B cell (primary cell): ENCODE results near the gene WDR62. TPM values are rescaled to one million over a fixed set of nuclear protein-coding genes. Genes with fewer than 3 reads are reported as not detected.

Experiments used
- ATAC-seq: fragments of 200-7000 bp; cut with Tn5 transposase; one replicate; pipeline ENCODE4 v1.10.0; 2021; ENCODE audit warnings: low read depth, mild to moderate bottlenecking, moderate number of reproducible peaks, moderate library complexity
- CTCF ChIA-PET: fragments of 350-600 bp; sonication (Branson Sonifier 250); formaldehyde crosslinking; loops from one replicate; lab custom pipeline; 2021; ENCODE audit warnings: antibody characterized with exemption, inconsistent platforms; lab: Charles Lee
- POLR2A ChIA-PET: fragments of 350-600 bp; sonication (Branson Sonifier 250); formaldehyde crosslinking; loops from one replicate; lab custom pipeline; 2021; ENCODE audit warnings: antibody characterized with exemption; lab: Charles Lee
- DNase-seq: peaks from one replicate; pipeline ENCODE4 v3.0.0; 2013
- H2AFZ ChIP-seq: 2 replicates; pipeline ENCODE4 v1.6.1; 2012; ENCODE audit warnings: mild to moderate bottlenecking, low read depth, low read length; ENCODE audit not compliant: insufficient read depth, poor library complexity, severe bottlenecking
- H3K27ac ChIP-seq, 2 donors: 1 replicate in 1 of 2; 2 replicates in 1 of 2; pipeline ENCODE4 v1.5.1; 2012 to 2013; ENCODE audit warnings: low read length in 2 of 2, mild to moderate bottlenecking in 2 of 2, moderate library complexity in 1 of 2
- H3K27me3 ChIP-seq, 4 experiments: fragments of 200-600 bp in 1 of 4; sonication (generic) in 1 of 4; replicated peaks in 1 of 4; 1 replicate in 2 of 4; 2 replicates in 2 of 4; pipeline versions ENCODE4 v1.6.1 to v1.7.0; 2013 to 2016; ENCODE audit warnings: low read length in 3 of 4, mild to moderate bottlenecking in 2 of 4, mixed read lengths in 1 of 4, moderate library complexity in 1 of 4; ENCODE audit not compliant: insufficient read depth in 4 of 4, control insufficient read depth in 3 of 4; ENCODE audit errors: control extremely low read depth in 1 of 4
- H3K36me3 ChIP-seq, 2 experiments: replicated peaks in 1 of 2; 1 replicate in 1 of 2; 2 replicates in 1 of 2; pipeline versions ENCODE4 v1.6.1 to v1.7.1; 2013; ENCODE audit warnings: low read length in 1 of 2; ENCODE audit not compliant: insufficient read depth in 2 of 2, control insufficient read depth in 1 of 2; ENCODE audit errors: control extremely low read depth in 1 of 2, extremely low read depth in 1 of 2
- H3K4me1 ChIP-seq, 2 donors: fragments of 200-600 bp in 1 of 2; sonication (generic) in 1 of 2; 1 replicate in 1 of 2; 2 replicates in 1 of 2; pipeline versions ENCODE4 v1.5.1 to v1.6.1; 2013 to 2017; ENCODE audit warnings: low read length in 2 of 2; ENCODE audit not compliant: control insufficient read depth in 2 of 2, insufficient read depth in 2 of 2
- H3K4me2 ChIP-seq: replicated peaks from 2 replicates; pipeline ENCODE3; 2012; ENCODE audit warnings: mild to moderate bottlenecking, low read depth, low read length; ENCODE audit not compliant: poor library complexity, severe bottlenecking
- H3K4me3 ChIP-seq, 5 experiments: fragments of 200-600 bp in 1 of 5; sonication (generic) in 1 of 5; 1 replicate in 3 of 5; 2 replicates in 2 of 5; pipeline versions ENCODE4 v1.5.1 to v1.7.0; 2011 to 2016; ENCODE audit warnings: low read length in 4 of 5, mild to moderate bottlenecking in 4 of 5, low read depth in 2 of 5, control low read depth in 1 of 5, moderate library complexity in 1 of 5; ENCODE audit not compliant: insufficient read depth in 1 of 5; ENCODE audit errors: control extremely low read depth in 1 of 5, extremely low read depth in 1 of 5
- H3K79me2 ChIP-seq: fragments of 200-600 bp; sonication (generic); one replicate; pipeline ENCODE4 v1.6.0; 2016; ENCODE audit warnings: low read length; ENCODE audit not compliant: control insufficient read depth, insufficient read depth
- H3K9ac ChIP-seq: fragments of 200-600 bp; sonication (generic); 2 replicates; pipeline ENCODE4 v1.6.1; 2017; ENCODE audit warnings: mild to moderate bottlenecking, low read length, moderate library complexity
- H3K9me3 ChIP-seq, 3 donors: one replicate each; pipeline versions ENCODE4 v1.6.1 to v1.7.1; 2013; ENCODE audit warnings: low read length in 2 of 3; ENCODE audit not compliant: control insufficient read depth in 2 of 3, insufficient read depth in 1 of 3; ENCODE audit errors: control extremely low read depth in 1 of 3
- H4K20me1 ChIP-seq: 2 replicates; pipeline ENCODE4 v1.6.0; 2012; ENCODE audit warnings: mild to moderate bottlenecking, low read length; ENCODE audit not compliant: insufficient read depth, control insufficient read depth, poor library complexity, severe bottlenecking
- H3K27ac Mint-ChIP-seq: one replicate; pipeline ENCODE4 v1.8.0; 2021; ENCODE audit warnings: mixed read lengths
- H3K27me3 Mint-ChIP-seq: one replicate; pipeline ENCODE4 v1.8.0; 2021; ENCODE audit warnings: mixed read lengths
- H3K4me1 Mint-ChIP-seq: one replicate; pipeline ENCODE4 v1.8.0; 2021; ENCODE audit warnings: mixed read lengths
- H3K4me3 Mint-ChIP-seq: one replicate; pipeline ENCODE4 v1.8.0; 2021; ENCODE audit warnings: mixed read lengths
- H3K9me3 Mint-ChIP-seq: one replicate; pipeline ENCODE4 v1.8.0; 2022; ENCODE audit warnings: mixed read lengths; ENCODE audit not compliant: insufficient read depth
- EZH2 ChIP-seq: IDR thresholded peaks from 2 replicates; pipeline ENCODE4 v1.6.1; 2012; ENCODE audit warnings: borderline replicate concordance, low read depth, mild to moderate bottlenecking, moderate library complexity, low read length; ENCODE audit not compliant: insufficient read depth, poor library complexity, severe bottlenecking
- WGBS: methylation state at CpG from one replicate; pipeline ENCODE4 v1.1.5; 2013; ENCODE audit warnings: missing lambda C conversion rate; ENCODE audit not compliant: insufficient coverage; 5-methylcytosine and 5-hydroxymethylcytosine counted together
- intact Hi-C: fragments of 100-400 bp; cut with micrococcal nuclease; formaldehyde crosslinking; loops from one replicate; pipeline ENCODE4 v1.10.0; 2022
- polyA plus RNA-seq: library from polyadenylated mRNA; depleted of rRNA; stranded (reverse); fragments of >200 nt; gene quantifications from 2 replicates; pipeline ENCODE4 v1.2.3, GENCODE V29; 2012
- total RNA-seq, 2 donors: library from RNA; stranded (reverse); fragments of 120-200 nt in 1 of 2; gene quantifications; 1 replicate in 1 of 2; 2 replicates in 1 of 2; pipeline versions ENCODE4 v1.2.3 to v1.2.4, GENCODE V29; 2013 to 2022
- TF ChIP-seq, protein P1 (sequence below): fragments of 200-600 bp; IDR thresholded peaks from one replicate; pipeline ENCODE4 v1.8.0; 2022; ENCODE audit warnings: antibody characterized with exemption, mild to moderate bottlenecking

WDR62 gene
- total and polyA plus RNA-seq, 2 donors (not counting 1 experiment from before 2014, with no cell fraction given) = 1.8 to 1.9 TPM

DNA sequence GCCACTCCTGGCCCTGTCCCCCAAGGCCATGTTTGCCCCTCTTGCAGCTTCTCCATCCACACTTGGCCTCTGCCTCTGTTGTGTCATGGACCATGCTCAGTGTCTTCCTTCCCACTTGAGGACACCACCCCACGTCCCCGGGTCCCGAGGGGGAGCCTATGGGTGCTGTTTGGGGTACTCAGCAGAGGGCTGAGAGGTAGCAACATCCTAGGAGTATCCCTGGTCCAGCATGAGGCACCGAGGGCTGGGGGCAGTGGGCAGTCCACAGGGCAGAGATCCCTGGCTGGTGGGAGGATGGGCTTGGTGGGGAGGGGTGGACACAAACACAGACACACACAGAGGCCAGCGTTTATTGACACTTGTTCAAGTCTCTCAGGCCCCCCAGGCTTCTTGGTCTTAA, 95.9 kb downstream of the WDR62 start:
- CTCF ChIA-PET = interaction anchor here (1.3 kb wide), 1 partner anchor 23 kb away, joined by 3 read pairs; no protein-coding TSS in a partner anchor
- peaks cover 1 to 50% of the 10 kb centered on the region in 2 experiments for H3K36me3 ChIP-seq
- Mint-ChIP-seq H3K4me3 (no peak overlapping the region), H3K27ac (no peak overlapping the region), H3K4me1 (no peaks in the 10 kb centered on the region), H3K9me3 (no peaks in the 10 kb centered on the region), H3K27me3 (no peaks in the 10 kb centered on the region)
- TF ChIP-seq, protein P1, sequence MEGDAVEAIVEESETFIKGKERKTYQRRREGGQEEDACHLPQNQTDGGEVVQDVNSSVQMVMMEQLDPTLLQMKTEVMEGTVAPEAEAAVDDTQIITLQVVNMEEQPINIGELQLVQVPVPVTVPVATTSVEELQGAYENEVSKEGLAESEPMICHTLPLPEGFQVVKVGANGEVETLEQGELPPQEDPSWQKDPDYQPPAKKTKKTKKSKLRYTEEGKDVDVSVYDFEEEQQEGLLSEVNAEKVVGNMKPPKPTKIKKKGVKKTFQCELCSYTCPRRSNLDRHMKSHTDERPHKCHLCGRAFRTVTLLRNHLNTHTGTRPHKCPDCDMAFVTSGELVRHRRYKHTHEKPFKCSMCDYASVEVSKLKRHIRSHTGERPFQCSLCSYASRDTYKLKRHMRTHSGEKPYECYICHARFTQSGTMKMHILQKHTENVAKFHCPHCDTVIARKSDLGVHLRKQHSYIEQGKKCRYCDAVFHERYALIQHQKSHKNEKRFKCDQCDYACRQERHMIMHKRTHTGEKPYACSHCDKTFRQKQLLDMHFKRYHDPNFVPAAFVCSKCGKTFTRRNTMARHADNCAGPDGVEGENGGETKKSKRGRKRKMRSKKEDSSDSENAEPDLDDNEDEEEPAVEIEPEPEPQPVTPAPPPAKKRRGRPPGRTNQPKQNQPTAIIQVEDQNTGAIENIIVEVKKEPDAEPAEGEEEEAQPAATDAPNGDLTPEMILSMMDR = no peak
- TF ChIP-seq EZH2 = no peak
- no peak overlapping the region for H3K4me3 ChIP-seq
- WGBS = 83% methylated on average over 5 of the region's 5 CpGs
- peaks cover 8% of the 10 kb centered on the region for H4K20me1 ChIP-seq
- H3K4me1 ChIP-seq = no peaks in the 10 kb centered on the region
- peaks cover 6% of the 10 kb centered on the region for H3K79me2 ChIP-seq
- no peak overlapping the region for H3K27ac ChIP-seq
- H2AFZ ChIP-seq = no peak overlapping the region
- intact Hi-C loops = no loop called here
- H3K4me2 ChIP-seq = no peak overlapping the region
- no peak overlapping the region for H3K9ac ChIP-seq
- no peaks in the 10 kb centered on the region for H3K27me3 ChIP-seq
- DNase-seq (no peak), ATAC-seq (no peak)
- no peaks in the 10 kb centered on the region for H3K9me3 ChIP-seq
- POLR2A ChIA-PET = no interaction called here

DNA sequence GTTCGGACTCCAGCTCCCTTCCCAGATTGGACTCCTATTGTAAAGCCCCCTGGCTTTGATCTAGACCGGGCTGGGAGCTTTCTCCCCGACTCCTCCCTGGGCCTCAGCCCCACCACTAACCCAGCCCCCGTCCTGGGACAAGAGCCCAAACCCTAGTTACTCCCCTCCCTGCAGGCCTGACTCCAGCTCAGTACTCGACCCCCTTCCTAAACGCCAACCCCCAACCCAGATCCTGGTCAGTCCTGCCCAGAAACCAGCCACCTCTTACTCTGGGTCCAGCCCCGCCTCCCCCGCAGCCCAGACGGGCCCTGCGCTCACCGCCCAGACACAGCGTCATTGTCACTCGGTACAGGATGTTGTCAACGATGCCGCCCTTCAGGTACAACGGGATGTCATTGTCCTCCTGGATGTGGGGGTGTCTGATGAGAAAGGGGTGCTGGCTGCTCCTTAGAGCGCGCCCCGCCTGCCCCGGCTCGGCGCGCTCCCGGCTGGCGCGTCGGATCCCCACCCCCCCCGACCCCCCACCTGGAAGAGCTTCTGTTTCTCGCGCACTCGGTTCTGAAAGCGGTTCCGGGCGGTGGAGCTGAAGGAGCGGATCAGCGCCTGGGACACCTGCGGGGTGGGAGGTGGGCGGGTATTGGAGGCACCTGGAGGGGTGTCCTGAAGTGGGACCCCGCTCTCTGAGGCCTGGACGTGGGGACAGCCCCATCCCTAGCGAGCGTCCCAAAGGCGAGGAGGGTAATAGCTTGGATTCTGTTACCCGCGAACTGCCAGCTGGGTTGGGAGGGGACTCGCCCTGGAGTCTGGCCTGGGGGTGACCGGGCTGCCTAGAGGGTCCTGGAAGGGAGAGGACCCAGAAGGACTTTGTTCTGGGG, 96.7 kb downstream of the WDR62 start:
- Histone ChIP-seq H3K9me3 (no peaks in the 10 kb centered on the region), H3K36me3 (peaks cover 1 to 42% of the 10 kb centered on the region in 2 experiments), H4K20me1 (no peaks in the 10 kb centered on the region), H3K27me3 (no peaks in the 10 kb centered on the region), H3K4me3 (no peak overlapping the region), H2AFZ (no peak overlapping the region), H3K79me2 (no peaks in the 10 kb centered on the region), H3K4me1 (no peaks in the 10 kb centered on the region), H3K4me2 (no peak overlapping the region), H3K27ac (no peak overlapping the region), H3K9ac (no peak overlapping the region)
- Mint-ChIP-seq H3K4me1 (no peaks in the 10 kb centered on the region), H3K27me3 (no peaks in the 10 kb centered on the region), H3K9me3 (no peaks in the 10 kb centered on the region), H3K27ac (no peak overlapping the region), H3K4me3 (no peak overlapping the region)
- 96% methylated on average over 34 of the region's 47 CpGs for WGBS
- ChIA-PET CTCF (interaction anchor here (1.3 to 2.6 kb wide), 2 partner anchors 23 to 24 kb away, joined by 3 to 15 read pairs; no protein-coding TSS in a partner anchor), POLR2A (interaction anchor here (0.6 kb wide), 1 partner anchor 169 kb away, joined by 6 read pairs; no protein-coding TSS in a partner anchor)
- ATAC-seq (no peak), DNase-seq (no peak)
- intact Hi-C loops = no loop called here
- no peak for TF ChIP-seq EZH2
- TF ChIP-seq, protein P1 = no peak
